Endothelial cell of hepatic sinusoid (primary cell): ENCODE data around the gene HOXD11.

Source experiments
- in situ Hi-C: cut with HindIII; loops from 2 replicates; pipeline ENCODE4 v1.10.0; 2017; ENCODE audit warnings: low sequenced_read_pairs

Gene HOXD11

GRCh38 chr2:176117162-176117822, 10.2 kb downstream of the HOXD11 start:
- in situ Hi-C loops = loop anchor here (25.0 kb wide), 1 partner anchor 1020 kb away; no protein-coding TSS in a partner anchor

GRCh38 chr2:176117823-176118371, 10.8 kb downstream of the HOXD11 start:
- in situ Hi-C loops = loop anchor here (25.0 kb wide), 1 partner anchor 1019 kb away; no protein-coding TSS in a partner anchor

DNA sequence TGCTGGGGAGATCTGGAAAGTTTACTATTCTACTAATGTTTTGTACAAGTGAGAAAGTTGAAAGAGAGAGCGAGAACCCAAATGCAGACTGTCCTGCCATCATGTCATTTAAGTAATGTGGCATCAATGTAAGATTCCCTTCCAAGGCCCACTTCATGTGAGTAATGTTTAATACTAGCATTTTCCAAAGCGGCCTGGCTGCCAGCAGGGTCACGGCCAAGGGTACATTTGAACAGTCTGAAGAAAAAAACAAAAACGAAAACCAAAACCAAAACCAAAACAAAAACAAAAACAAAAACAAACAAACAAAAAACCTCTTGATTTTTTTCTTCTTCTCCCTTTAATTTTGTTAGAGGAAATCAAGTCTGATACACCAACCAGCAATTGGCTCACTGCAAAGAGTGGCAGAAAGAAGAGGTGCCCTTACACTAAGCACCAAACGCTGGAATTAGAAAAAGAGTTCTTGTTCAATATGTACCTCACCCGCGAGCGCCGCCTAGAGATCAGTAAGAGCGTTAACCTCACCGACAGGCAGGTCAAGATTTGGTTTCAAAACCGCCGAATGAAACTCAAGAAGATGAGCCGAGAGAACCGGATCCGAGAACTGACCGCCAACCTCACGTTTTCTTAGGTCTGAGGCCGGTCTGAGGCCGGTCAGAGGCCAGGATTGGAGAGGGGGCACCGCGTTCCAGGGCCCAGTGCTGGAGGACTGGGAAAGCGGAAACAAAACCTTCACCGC, 11.7 kb downstream of the HOXD11 start:
- in situ Hi-C loops = loop anchor here (25.0 kb wide), 1 partner anchor 1019 kb away; no protein-coding TSS in a partner anchor

GRCh38 chr2:176120364-176121189, 13.5 kb downstream of the HOXD11 start:
- in situ Hi-C loops = loop anchor here (25.0 kb wide), 1 partner anchor 1017 kb away; no protein-coding TSS in a partner anchor

DNA sequence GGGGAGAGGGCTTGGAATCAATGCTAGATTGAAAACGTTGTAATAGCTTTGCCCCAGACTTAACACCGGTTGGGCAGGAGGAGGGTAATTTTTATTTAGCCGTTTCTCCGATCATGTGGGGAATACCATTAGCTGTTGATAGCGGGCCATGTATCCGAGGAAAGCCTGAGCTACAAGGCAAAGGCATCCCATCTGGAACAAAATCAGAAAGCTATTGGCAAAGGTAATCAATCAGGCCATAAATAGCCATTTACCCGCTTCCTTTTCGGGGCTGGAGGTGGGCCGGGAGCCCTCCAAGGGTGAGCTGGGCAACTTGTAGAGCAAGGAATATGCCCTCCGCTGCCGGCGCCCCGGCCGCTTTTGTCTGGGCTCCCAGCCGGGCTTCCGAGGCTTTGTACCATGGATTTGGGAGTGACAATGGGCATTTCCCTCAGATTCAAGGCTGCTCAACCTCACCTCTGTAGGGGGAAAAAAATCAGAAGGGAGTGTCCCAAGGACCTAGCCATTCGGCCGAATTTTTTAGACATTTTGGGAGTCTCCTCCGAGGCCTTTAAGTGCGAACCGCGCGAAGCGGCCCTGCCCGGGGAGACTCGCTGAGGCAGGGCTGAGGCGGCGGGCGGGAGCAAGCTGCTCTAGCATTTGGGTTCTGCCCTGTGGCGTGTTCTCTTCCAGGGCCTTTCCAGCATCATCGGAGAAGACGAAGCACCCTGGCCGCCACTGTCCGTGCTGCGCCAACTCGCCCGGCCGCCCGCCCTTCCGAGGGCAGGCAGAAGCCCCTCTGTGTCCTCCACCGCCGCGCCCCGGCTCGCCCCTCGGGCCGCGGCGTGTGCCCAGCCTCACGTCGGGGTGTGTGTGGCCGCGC, 14.3 kb downstream of the HOXD11 start:
- in situ Hi-C loops = loop anchor here (25.0 kb wide), 1 partner anchor 1016 kb away; no protein-coding TSS in a partner anchor

DNA sequence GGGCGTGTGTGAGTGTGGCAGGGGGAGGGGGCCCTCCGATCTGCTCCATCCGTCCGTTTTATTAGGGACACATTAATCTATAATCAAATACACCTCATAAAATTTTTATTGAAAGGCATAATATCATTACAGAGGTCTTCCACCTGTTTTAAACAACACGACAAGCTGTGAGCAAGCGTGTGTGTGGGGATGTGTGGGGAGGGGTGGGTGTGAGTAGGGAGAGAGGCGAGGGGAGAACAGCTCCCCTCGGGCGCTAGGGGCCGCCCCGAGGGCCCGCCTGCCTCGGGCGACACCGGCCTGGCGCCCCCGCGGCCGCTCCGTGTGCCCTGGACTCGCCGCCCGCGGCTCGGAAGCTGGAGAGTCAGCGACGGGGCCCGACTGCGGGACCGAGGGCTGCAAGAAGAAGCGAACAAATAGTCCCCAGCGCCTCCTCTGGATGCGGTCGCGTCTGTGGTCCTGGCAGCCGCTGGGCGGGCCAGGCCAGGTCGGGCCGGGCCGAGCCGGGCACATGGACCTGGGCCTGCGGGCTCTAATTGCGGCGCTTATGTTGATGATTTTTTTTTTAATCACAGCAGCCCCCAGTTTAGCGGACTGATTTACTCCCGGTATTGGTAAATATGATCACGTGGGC, 15.1 kb downstream of the HOXD11 start:
- in situ Hi-C loops = loop anchor here (25.0 kb wide), 1 partner anchor 1015 kb away; no protein-coding TSS in a partner anchor

GRCh38 chr2:176122683-176123410, 15.8 kb downstream of the HOXD11 start, which contains the start of gene HOXD9:
TSS of gene HOXD9 (plus strand) at chr2:176122719. CDS start at chr2:176122769, 50 bp downstream.
- in situ Hi-C loops = loop anchor here (25.0 kb wide), 1 partner anchor 1014 kb away; no protein-coding TSS in a partner anchor

GRCh38 chr2:176123411-176124109, 16.5 kb downstream of the HOXD11 start:
- in situ Hi-C loops = loop anchor here (25.0 kb wide), 1 partner anchor 1014 kb away; no protein-coding TSS in a partner anchor

DNA sequence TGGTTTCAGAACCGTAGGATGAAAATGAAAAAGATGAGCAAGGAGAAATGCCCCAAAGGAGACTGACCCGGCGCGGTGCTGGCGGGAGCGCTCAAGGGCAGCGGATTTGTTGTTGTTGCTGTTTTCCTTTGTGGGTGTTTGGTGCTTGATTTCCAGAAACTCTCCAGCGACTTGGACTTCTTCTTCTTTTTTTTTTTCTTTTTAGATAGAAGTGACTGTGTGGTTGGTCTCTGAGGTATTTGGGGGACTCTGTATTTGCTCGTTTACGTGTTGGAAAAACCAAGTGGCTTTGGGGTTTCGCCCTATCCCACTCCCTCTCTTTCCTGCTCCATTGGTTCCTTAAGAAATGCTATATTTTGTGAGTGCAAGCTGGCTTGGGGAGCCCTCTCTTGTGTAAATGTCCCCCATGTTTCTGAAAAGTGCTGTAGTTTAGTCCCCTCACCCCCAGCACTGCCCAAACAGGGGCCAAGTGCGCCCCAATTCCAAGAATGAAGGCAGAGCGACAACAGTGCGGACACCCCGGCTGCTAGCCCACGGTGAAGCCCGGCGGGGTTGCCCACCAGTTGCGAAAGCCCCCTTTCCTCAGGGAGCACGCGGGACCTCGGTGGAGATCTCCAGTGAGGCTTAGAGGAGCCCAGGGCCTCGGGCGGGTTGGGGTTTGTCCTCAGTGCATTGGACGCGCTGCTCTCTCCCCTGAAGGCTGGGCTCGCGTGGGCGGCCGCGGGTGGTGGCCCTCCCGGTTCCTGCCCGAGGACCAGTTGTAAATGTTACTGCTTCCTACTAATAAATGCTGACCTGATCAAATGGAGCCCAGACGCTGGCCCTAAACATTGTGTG, 17.2 kb downstream of the HOXD11 start:
- in situ Hi-C loops = loop anchor here (25.0 kb wide), 1 partner anchor 1013 kb away; no protein-coding TSS in a partner anchor

- in situ Hi-C loops = loop anchor here (25.0 kb wide), 1 partner anchor 1012 kb away; no protein-coding TSS in a partner anchor
Measured at GRCh38 chr2:176124947-176125771, 18.1 kb downstream of the HOXD11 start.

GRCh38 chr2:176125772-176126054, 18.6 kb downstream of the HOXD11 start:
- in situ Hi-C loops = no loop called here

DNA sequence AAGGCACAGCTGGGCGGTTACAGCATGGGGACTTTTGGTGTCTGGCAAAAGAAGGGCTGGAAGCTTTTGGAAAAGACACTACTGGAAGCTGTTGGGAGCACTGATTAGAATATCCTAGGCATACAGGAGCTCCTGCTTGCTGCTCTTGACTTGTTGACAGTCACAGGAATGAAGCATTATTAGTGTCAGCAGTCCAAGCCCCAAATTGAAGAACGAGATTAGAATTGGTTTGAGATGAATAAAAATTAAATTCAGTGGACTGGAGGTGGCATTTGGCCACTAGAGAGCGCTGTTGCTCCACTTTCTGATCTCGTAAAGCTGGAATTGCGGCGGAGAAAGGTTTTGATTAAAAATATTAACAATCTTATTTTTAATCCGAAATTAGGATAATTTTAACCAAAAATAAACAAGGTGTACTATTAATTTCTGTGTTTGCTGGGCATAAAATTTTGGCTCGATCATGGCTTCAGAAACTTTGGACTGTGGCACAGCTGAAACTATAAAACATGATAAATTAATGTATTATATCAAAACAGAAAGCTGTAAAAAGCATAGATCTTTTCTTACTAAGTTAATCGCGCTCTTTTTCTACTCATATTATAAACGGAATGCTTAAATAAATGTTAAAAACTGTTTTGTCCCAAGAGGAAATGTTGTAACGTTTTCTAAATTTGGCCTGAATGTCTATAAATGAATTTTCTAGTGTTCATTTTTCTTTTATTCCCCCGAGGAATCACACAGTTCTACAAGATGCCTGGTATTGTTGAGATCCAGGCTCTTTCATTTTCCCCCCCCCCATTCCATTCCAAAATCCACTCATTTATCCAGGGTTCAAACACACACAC, 20.1 kb downstream of the HOXD11 start:
- in situ Hi-C loops = no loop called here

- in situ Hi-C loops = no loop called here
Measured at GRCh38 chr2:176127774-176128072, 20.6 kb downstream of the HOXD11 start.

DNA sequence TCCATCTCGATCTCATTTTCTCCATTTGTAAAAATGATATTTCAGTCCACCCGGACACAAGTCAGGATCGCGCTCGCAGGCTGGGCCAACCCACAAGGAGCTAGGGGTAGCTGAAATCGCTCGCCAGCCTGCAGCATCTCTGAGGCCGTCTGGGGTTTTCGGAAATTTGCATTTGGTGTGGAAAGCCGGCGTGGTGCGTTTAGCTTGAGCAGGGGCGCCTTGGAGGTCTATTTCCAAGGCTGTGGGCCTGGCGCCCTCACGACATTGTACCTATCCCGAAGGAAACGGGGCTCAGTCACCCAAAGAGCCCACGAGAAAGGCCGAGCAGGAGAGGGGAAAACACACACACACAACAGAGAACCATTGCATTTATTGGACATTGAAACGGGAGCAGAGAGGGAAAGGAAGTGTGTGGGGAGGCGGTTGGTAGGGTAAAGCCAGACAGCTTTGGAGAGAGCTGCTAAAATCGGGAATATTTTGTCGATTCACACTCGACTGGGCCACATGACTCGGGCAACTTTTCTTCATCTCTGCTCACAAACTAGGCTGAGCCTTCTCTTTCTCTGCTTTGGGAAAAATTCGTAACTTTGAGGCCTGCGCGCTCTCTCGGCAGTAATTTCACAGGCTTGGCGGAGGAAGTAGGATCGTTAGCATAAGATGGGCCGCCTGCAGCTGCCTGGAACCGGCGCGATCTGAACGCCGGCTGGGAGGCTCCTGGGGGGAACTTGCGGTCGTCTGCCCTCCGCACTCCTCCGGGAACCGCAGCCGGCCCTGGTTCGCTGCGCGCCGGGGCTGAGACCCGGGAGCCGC, 21.3 kb downstream of the HOXD11 start:
- in situ Hi-C loops = no loop called here
